HEK293T (cell line): ENCODE measurements around the gene LGR6.

Source experiments
- BHLHE40 ChIP-seq: fragments of 450-650 bp; IDR thresholded peaks from 2 replicates; pipeline ENCODE4 v1.6.1; 2016; ENCODE audit warnings: mild to moderate bottlenecking, moderate library complexity, borderline replicate concordance
- CTBP1 ChIP-seq: fragments of 450-650 bp; IDR thresholded peaks from 2 replicates; pipeline ENCODE4 v1.6.1; 2016; ENCODE audit warnings: borderline replicate concordance
- ELF4 ChIP-seq: fragments of 450-650 bp; IDR thresholded peaks from 2 replicates; pipeline ENCODE4 v1.6.1; 2017; ENCODE audit warnings: antibody characterized with exemption
- FOXA1 ChIP-seq: fragments of 450-650 bp; IDR thresholded peaks from 2 replicates; pipeline ENCODE4 v1.6.1; 2016; ENCODE audit warnings: mild to moderate bottlenecking
- FOXM1 ChIP-seq: fragments of 450-650 bp; IDR thresholded peaks from 2 replicates; pipeline ENCODE4 v1.6.1; 2017; ENCODE audit warnings: mild to moderate bottlenecking, borderline replicate concordance
- HDGF ChIP-seq: fragments of 450-650 bp; IDR thresholded peaks from 2 replicates; pipeline ENCODE4 v1.6.1; 2017; ENCODE audit warnings: antibody characterized with exemption, borderline replicate concordance
- L3MBTL2 ChIP-seq: fragments of 450-650 bp; conservative IDR thresholded peaks from 2 replicates; pipeline ENCODE4 v1.6.1; 2016; ENCODE audit warnings: mild to moderate bottlenecking
- SP1 ChIP-seq: fragments of 450-650 bp; IDR thresholded peaks from 2 replicates; pipeline ENCODE4 v1.6.1; 2017
- SUZ12 ChIP-seq: fragments of 450-650 bp; IDR thresholded peaks from 2 replicates; pipeline ENCODE4 v1.6.1; 2016; ENCODE audit warnings: mild to moderate bottlenecking
- TARDBP ChIP-seq: fragments of 450-650 bp; IDR thresholded peaks from 2 replicates; pipeline ENCODE4 v1.6.1; 2016
- ZNF384 ChIP-seq: fragments of 450-650 bp; IDR thresholded peaks from 2 replicates; pipeline ENCODE4 v1.6.1; 2016

- no peak for TF ChIP-seq ZNF384
- TF ChIP-seq BHLHE40 = no peak
- TF ChIP-seq FOXA1 = no peak
- TF ChIP-seq SUZ12 = no peak
- no peak for TF ChIP-seq ELF4
- no peak for TF ChIP-seq TARDBP
- TF ChIP-seq L3MBTL2 = no peak
- no peak for TF ChIP-seq CTBP1
- TF ChIP-seq HDGF = no peak
- TF ChIP-seq FOXM1 = no peak
- no peak for TF ChIP-seq SP1
These were observed 32.2 kb upstream of the LGR6 start for GRCh38 chr1:202161151-202162046.
